H9 (cell line): ENCODE measurements around the gene RANBP17. TPM values are rescaled to one million over a fixed set of nuclear protein-coding genes. Genes with fewer than 3 reads are reported as not detected.

Experiments
- DNase-seq: peaks from one replicate; pipeline ENCODE4 v3.0.0-alpha.2; 2017
- H2AFZ ChIP-seq: one replicate; pipeline ENCODE4 v1.6.1; 2013; ENCODE audit warnings: mild to moderate bottlenecking, low read length, control low read depth, moderate library complexity
- H2AK5ac ChIP-seq: 2 replicates; pipeline ENCODE4 v1.6.1; 2013; ENCODE audit warnings: low read length, control low read depth, mixed read lengths; ENCODE audit not compliant: insufficient read length
- H2BK120ac ChIP-seq: one replicate; pipeline ENCODE4 v1.6.1; 2013; ENCODE audit warnings: low read depth, mild to moderate bottlenecking, low read length, control low read depth, inconsistent platforms; ENCODE audit not compliant: poor library complexity, severe bottlenecking
- H2BK12ac ChIP-seq: 2 replicates; pipeline ENCODE4 v1.6.1; 2013; ENCODE audit warnings: low read length, control low read depth, mixed read lengths, low read depth; ENCODE audit not compliant: insufficient read length
- H2BK15ac ChIP-seq: 2 replicates; pipeline ENCODE4 v1.6.1; 2013; ENCODE audit warnings: low read depth, low read length, control low read depth
- H2BK20ac ChIP-seq: one replicate; pipeline ENCODE4 v1.6.1; 2013; ENCODE audit warnings: low read depth, mild to moderate bottlenecking, low read length, control low read depth, inconsistent platforms; ENCODE audit not compliant: poor library complexity, severe bottlenecking
- H2BK5ac ChIP-seq: 2 replicates; pipeline ENCODE4 v1.6.1; 2013; ENCODE audit warnings: low read length, control low read depth, mixed read lengths; ENCODE audit not compliant: insufficient read length
- H3K14ac ChIP-seq: 2 replicates; pipeline ENCODE4 v1.6.1; 2013; ENCODE audit warnings: low read length, control low read depth; ENCODE audit not compliant: insufficient read depth
- H3K18ac ChIP-seq: 2 replicates; pipeline ENCODE4 v1.6.1; 2013; ENCODE audit warnings: low read depth, mild to moderate bottlenecking, mixed read lengths, low read length, control low read depth; ENCODE audit not compliant: insufficient read length
- H3K23ac ChIP-seq: 2 replicates; pipeline ENCODE4 v1.6.1; 2013; ENCODE audit warnings: low read length, control low read depth, mixed read lengths, low read depth; ENCODE audit not compliant: insufficient read length
- H3K23me2 ChIP-seq: 2 replicates; pipeline ENCODE4 v1.6.1; 2013; ENCODE audit warnings: low read depth, mild to moderate bottlenecking, mixed read lengths, low read length, control low read depth; ENCODE audit not compliant: insufficient read length, poor library complexity, severe bottlenecking
- H3K27ac ChIP-seq: 2 replicates; pipeline ENCODE4 v1.5.1; 2013; ENCODE audit warnings: low read length, control low read depth, mixed read lengths, low read depth; ENCODE audit not compliant: insufficient read length
- H3K27me3 ChIP-seq: 2 replicates; pipeline ENCODE4 v1.6.1; 2013; ENCODE audit warnings: low read length, control low read depth, inconsistent platforms; ENCODE audit not compliant: insufficient read depth
- H3K4ac ChIP-seq: 2 replicates; pipeline ENCODE4 v1.6.1; 2013; ENCODE audit warnings: low read depth, mild to moderate bottlenecking, control low read depth, inconsistent platforms, low read length, moderate library complexity
- H3K4me1 ChIP-seq: 2 replicates; pipeline ENCODE4 v1.6.1; 2013; ENCODE audit warnings: low read length, control low read depth, inconsistent platforms; ENCODE audit not compliant: insufficient read depth
- H3K4me2 ChIP-seq: 2 replicates; pipeline ENCODE4 v1.6.1; 2013; ENCODE audit warnings: low read length, control low read depth, mixed read lengths; ENCODE audit not compliant: insufficient read length, insufficient read depth
- H3K56ac ChIP-seq: 2 replicates; pipeline ENCODE4 v1.6.1; 2013; ENCODE audit warnings: low read depth, mild to moderate bottlenecking, mixed read lengths, low read length, control low read depth; ENCODE audit not compliant: insufficient read length
- H3K79me1 ChIP-seq: 2 replicates; pipeline ENCODE4 v1.6.1; 2013; ENCODE audit warnings: low read depth, mild to moderate bottlenecking, moderate library complexity, low read length, control low read depth, inconsistent platforms; ENCODE audit not compliant: insufficient read depth, poor library complexity, severe bottlenecking
- H3K79me2 ChIP-seq: 2 replicates; pipeline ENCODE4 v1.6.1; 2013; ENCODE audit warnings: low read length, control low read depth, inconsistent platforms; ENCODE audit not compliant: insufficient read depth
- H3K9ac ChIP-seq: 2 replicates; pipeline ENCODE4 v1.6.1; 2013; ENCODE audit warnings: low read length, control low read depth, mixed read lengths; ENCODE audit not compliant: insufficient read length; ENCODE audit errors: extremely low read depth
- H3K9me3 ChIP-seq: one replicate; pipeline ENCODE4 v1.6.1; 2013; ENCODE audit warnings: low read depth, low read length, inconsistent platforms; ENCODE audit not compliant: control insufficient read depth
- H3T11ph ChIP-seq: one replicate; pipeline ENCODE4 v1.6.1; 2013; ENCODE audit warnings: mild to moderate bottlenecking, low read length, control low read depth, inconsistent platforms
- H4K20me1 ChIP-seq: one replicate; pipeline ENCODE4 v1.6.1; 2013; ENCODE audit not compliant: control insufficient read depth, insufficient read length, insufficient read depth
- H4K5ac ChIP-seq: 2 replicates; pipeline ENCODE4 v1.6.1; 2013; ENCODE audit warnings: low read depth, mild to moderate bottlenecking, mixed read lengths, low read length, control low read depth; ENCODE audit not compliant: insufficient read length
- H4K8ac ChIP-seq: replicated peaks from 2 replicates; pipeline ENCODE4 v1.6.1; 2013; ENCODE audit warnings: low read length, control low read depth, mixed read lengths, low read depth; ENCODE audit not compliant: insufficient read length
- H4K91ac ChIP-seq: 2 replicates; pipeline ENCODE4 v1.6.1; 2013; ENCODE audit warnings: low read depth, mild to moderate bottlenecking, moderate library complexity, mixed read lengths, low read length, control low read depth; ENCODE audit not compliant: insufficient read length
- H3K27ac Mint-ChIP-seq, 3 experiments: 2 replicates in 2 of 3; 3 replicates in 1 of 3; pipeline ENCODE4 v1.8.0; 2020 to 2021; ENCODE audit warnings: mixed read lengths in 3 of 3, mild to moderate bottlenecking in 1 of 3, moderate library complexity in 1 of 3
- H3K27me3 Mint-ChIP-seq: 2 replicates; pipeline ENCODE4 v1.8.0; 2021; ENCODE audit warnings: low read depth, mild to moderate bottlenecking, moderate library complexity, mixed read lengths
- H3K36me3 Mint-ChIP-seq, 3 experiments: 2 replicates in 2 of 3; 3 replicates in 1 of 3; pipeline ENCODE4 v1.8.0; 2020 to 2021; ENCODE audit warnings: low read depth in 3 of 3, mixed read lengths in 3 of 3; ENCODE audit not compliant: insufficient read depth in 1 of 3
- H3K4me1 Mint-ChIP-seq, 2 experiments: 2 replicates each; pipeline ENCODE4 v1.8.0; 2020; ENCODE audit warnings: mixed read lengths in 2 of 2
- H3K4me3 Mint-ChIP-seq, 2 experiments: 2 replicates in 1 of 2; 3 replicates in 1 of 2; pipeline ENCODE4 v1.8.0; 2020 to 2021; ENCODE audit warnings: mild to moderate bottlenecking in 2 of 2, mixed read lengths in 2 of 2, moderate library complexity in 1 of 2
- H3K9me3 Mint-ChIP-seq, 2 experiments: 2 replicates in 1 of 2; 3 replicates in 1 of 2; pipeline ENCODE4 v1.8.0; 2020; ENCODE audit warnings: mild to moderate bottlenecking in 2 of 2, mixed read lengths in 2 of 2, moderate library complexity in 1 of 2
- CTCF ChIP-seq: fragments of 200-600 bp; sonication (generic); conservative IDR thresholded peaks from 3 replicates; pipeline ENCODE4 v1.8.0; 2021; ENCODE audit warnings: antibody characterized with exemption, mild to moderate bottlenecking
- WGBS: extraction: QIAGEN DNeasy Blood & Tissue Kit; methylation state at CpG from one replicate; pipeline ENCODE4 v1.1.7; 2013; ENCODE audit warnings: missing lambda C conversion rate, low lambda C conversion rate, mixed read lengths; ENCODE audit not compliant: insufficient read length; ENCODE audit errors: extremely low coverage; 5-methylcytosine and 5-hydroxymethylcytosine counted together
- total RNA-seq: library from RNA; stranded (reverse); gene quantifications from 2 replicates; pipeline ENCODE4 v1.2.1, GENCODE V29; 2021

Gene RANBP17
- total RNA-seq, 1 experiment from 2014 or later: 16.5 TPM

- no peak overlapping the region for H2BK120ac ChIP-seq
- no peak for DNase-seq
- no peak overlapping the region for H3K4me3 Mint-ChIP-seq
- no peak overlapping the region for H3K18ac ChIP-seq
- WGBS: no CpG with 5 or more reads among the region's 6 CpGs
- H3K36me3 Mint-ChIP-seq: no peaks in the 10 kb centered on the region
- no peak overlapping the region for H3K14ac ChIP-seq
- H4K91ac ChIP-seq: no peak overlapping the region
- H3K23me2 ChIP-seq: no peaks in the 10 kb centered on the region
- no peak overlapping the region for H4K5ac ChIP-seq
- H2BK15ac ChIP-seq: no peak overlapping the region
- H3K4me1 ChIP-seq: 0 out of 2 replicates have a peak, but pooled peaks cover 2% of the 10 kb centered on the region
- no peaks in the 10 kb centered on the region for H3K27me3 Mint-ChIP-seq
- H3K4me1 Mint-ChIP-seq: peaks cover 3 to 6% of the 10 kb centered on the region in 2 experiments; a peak in 1 of 4 replicates
- H3K9me3 Mint-ChIP-seq: no peaks in the 10 kb centered on the region
- H2BK20ac ChIP-seq: no peak overlapping the region
- no peaks in the 10 kb centered on the region for H3K79me1 ChIP-seq
- H3K27me3 ChIP-seq: no peaks in the 10 kb centered on the region
- H4K8ac ChIP-seq: no peak overlapping the region
- H3K23ac ChIP-seq: no peak overlapping the region
- no peak overlapping the region for H3K4me2 ChIP-seq
- no peaks in the 10 kb centered on the region for H4K20me1 ChIP-seq
- no peak overlapping the region for H2AK5ac ChIP-seq
- H2AFZ ChIP-seq: no peak overlapping the region
- H3T11ph ChIP-seq: no peak overlapping the region
- no peaks in the 10 kb centered on the region for H3K9me3 ChIP-seq
- no peak overlapping the region for H3K56ac ChIP-seq
- TF ChIP-seq CTCF: no peak
- H2BK12ac ChIP-seq: no peak overlapping the region
- no peak overlapping the region for H2BK5ac ChIP-seq
- H3K27ac Mint-ChIP-seq: no peak overlapping the region
- no peak overlapping the region for H3K4ac ChIP-seq
- H3K27ac ChIP-seq: no peak overlapping the region
- H3K9ac ChIP-seq: no peak overlapping the region
- no peaks in the 10 kb centered on the region for H3K79me2 ChIP-seq
Measured at GRCh38 chr5:171143926-171144325, 282.1 kb downstream of the RANBP17 start.
